HCT116 (cell line): ENCODE data around the gene PTPRC. TPM values are rescaled to one million over a fixed set of nuclear protein-coding genes. Genes with fewer than 3 reads are reported as not detected.

Experiments used
- ATAC-seq: fragments of 200-7000 bp; cut with Tn5 transposase; 2 replicates; pipeline ENCODE4 v1.9.1; 2020; ENCODE audit warnings: mild to moderate bottlenecking, moderate library complexity
- BruUV-seq: library from RNA; stranded (reverse); fragments of 400-500 nt; replicated peaks from 2 replicates; lab custom pipeline; 2021; lab: Mats Ljungman, UMichigan
- CTCF ChIA-PET: fragments of 300-600 bp; sonication (Branson Sonifier 250); formaldehyde crosslinking; loops from one replicate; lab custom pipeline; 2021; ENCODE audit warnings: antibody characterized with exemption; lab: Charles Lee
- POLR2A ChIA-PET: fragments of 300-600, 350-600 bp; sonication (Branson Sonifier 250); formaldehyde crosslinking; loops from one replicate; lab custom pipeline; 2021; ENCODE audit warnings: antibody characterized with exemption; lab: Charles Lee
- RAD21 ChIA-PET, 2 experiments: fragments of 300-600 bp; sonication (Branson Sonifier 250); formaldehyde crosslinking; loops; one replicate each; lab custom pipeline; 2023; ENCODE audit warnings: low total read pairs in 2 of 2; ENCODE audit not compliant: uncharacterized antibody in 2 of 2, unreplicated experiment in 2 of 2, low non-redundant PET in 1 of 2; lab: Charles Lee
- DNase-seq: peaks from one replicate; pipeline ENCODE4 v3.0.0-alpha.2; 2010; ENCODE audit warnings: low read depth, low spot score
- H2AFZ ChIP-seq: fragments of 200-600 bp; shearing (Covaris generic), sonication (generic); 2 replicates; pipeline ENCODE4 v1.6.1; 2017; ENCODE audit warnings: low read depth, mixed run types, mixed read lengths, antibody characterized with exemption, low read length; ENCODE audit not compliant: poor library complexity, severe bottlenecking
- H3K27ac ChIP-seq: 2 replicates; pipeline ENCODE4 v1.5.1; 2012; ENCODE audit warnings: low read depth, low read length
- H3K27me3 ChIP-seq: fragments of 200-600 bp; sonication (generic); 2 replicates; pipeline ENCODE4 v1.6.1; 2016; ENCODE audit warnings: mixed run types, low read length, mixed read lengths; ENCODE audit not compliant: insufficient read depth
- H3K36me3 ChIP-seq, 2 experiments: fragments of 200-500 bp in 1 of 2; fragments of 200-600 bp in 1 of 2; sonication (Bioruptor generic) in 1 of 2; sonication (generic) in 1 of 2; 2 replicates each; pipeline versions ENCODE4 v1.5.1 to v1.6.1; 2014 to 2016; ENCODE audit warnings: low read length in 2 of 2, inconsistent platforms in 1 of 2, mixed read lengths in 1 of 2, mixed run types in 1 of 2; ENCODE audit not compliant: insufficient read depth in 2 of 2, control insufficient read depth in 1 of 2
- H3K4me1 ChIP-seq, 2 experiments: fragments of 200-600 bp in 1 of 2; sonication (generic) in 1 of 2; 2 replicates each; pipeline versions ENCODE4 v1.5.1 to v1.6.1; 2012 to 2017; ENCODE audit warnings: low read length in 2 of 2, inconsistent platforms in 1 of 2, mild to moderate bottlenecking in 1 of 2, mixed read lengths in 1 of 2, mixed run types in 1 of 2, moderate library complexity in 1 of 2; ENCODE audit not compliant: insufficient read depth in 2 of 2, control insufficient read depth in 1 of 2
- H3K4me2 ChIP-seq: fragments of 200-600 bp; sonication (generic); 2 replicates; pipeline ENCODE4 v1.6.1; 2017; ENCODE audit warnings: mixed run types, low read length, mixed read lengths
- H3K4me3 ChIP-seq, 2 experiments: fragments of 200-600 bp in 1 of 2; sonication (generic) in 1 of 2; replicated peaks in 1 of 2; 2 replicates each; pipeline ENCODE4 v1.5.1; 2011 to 2016; ENCODE audit warnings: low read length in 2 of 2, control low read depth in 1 of 2, low read depth in 1 of 2, mild to moderate bottlenecking in 1 of 2, mixed read lengths in 1 of 2, mixed run types in 1 of 2
- H3K79me2 ChIP-seq: fragments of 200-600 bp; sonication (generic); 2 replicates; pipeline ENCODE4 v1.6.1; 2017; ENCODE audit warnings: mild to moderate bottlenecking, mixed run types, low read length, moderate library complexity, mixed read lengths; ENCODE audit not compliant: insufficient read depth
- H3K9ac ChIP-seq: fragments of 200-600 bp; sonication (generic); 2 replicates; pipeline ENCODE4 v1.6.1; 2016; ENCODE audit warnings: low read length, mixed read lengths
- H3K9me2 ChIP-seq: fragments of 200-600 bp; sonication (generic), shearing (Covaris generic); 2 replicates; pipeline ENCODE4 v1.6.1; 2017; ENCODE audit warnings: mixed run types, mild to moderate bottlenecking, moderate library complexity; ENCODE audit not compliant: insufficient read depth
- H3K9me3 ChIP-seq, 2 experiments: fragments of 200-500 bp in 1 of 2; fragments of 200-600 bp in 1 of 2; sonication (Bioruptor generic) in 1 of 2; sonication (generic) in 1 of 2; 2 replicates each; pipeline ENCODE4 v1.6.1; 2014 to 2017; ENCODE audit warnings: low read length in 2 of 2, mixed read lengths in 2 of 2, inconsistent platforms in 1 of 2, low read depth in 1 of 2, mild to moderate bottlenecking in 1 of 2, mixed run types in 1 of 2, moderate library complexity in 1 of 2; ENCODE audit not compliant: control insufficient read depth in 1 of 2, insufficient read depth in 1 of 2
- H4K20me1 ChIP-seq: fragments of 200-600 bp; sonication (generic), shearing (Covaris generic); 2 replicates; pipeline ENCODE4 v1.6.1; 2017; ENCODE audit warnings: mixed run types, mild to moderate bottlenecking, moderate library complexity; ENCODE audit not compliant: insufficient read depth
- CEBPB ChIP-seq: IDR thresholded peaks from 2 replicates; pipeline ENCODE4 v1.6.1; 2012; ENCODE audit warnings: low read depth
- CTCF ChIP-seq, 3 experiments: fragments of 200-600 bp in 1 of 3; sonication (generic) in 1 of 3; IDR thresholded peaks in 2 of 3; conservative IDR thresholded peaks in 1 of 3; 2 replicates each; pipeline ENCODE4 v1.5.1; 2012 to 2017; ENCODE audit warnings: low read depth in 2 of 3, low read length in 2 of 3, antibody characterized with exemption in 1 of 3, borderline replicate concordance in 1 of 3, control low read depth in 1 of 3, mild to moderate bottlenecking in 1 of 3, mixed read lengths in 1 of 3, mixed run types in 1 of 3, moderate library complexity in 1 of 3; ENCODE audit not compliant: insufficient read depth in 1 of 3
- EGR1 ChIP-seq: IDR thresholded peaks from 2 replicates; pipeline ENCODE4 v1.6.1; 2012; ENCODE audit warnings: low read depth
- EZH2 ChIP-seq: fragments of 200-600 bp; sonication (generic); IDR thresholded peaks from 2 replicates; pipeline ENCODE4 v1.6.1; 2017; ENCODE audit warnings: antibody characterized with exemption, mixed run types
- FOSL1 ChIP-seq: IDR thresholded peaks from 2 replicates; pipeline ENCODE4 v1.6.1; 2012; ENCODE audit warnings: low read depth
- JUND ChIP-seq: IDR thresholded peaks from 2 replicates; pipeline ENCODE4 v1.6.1; 2012
- POLR2AphosphoS5 ChIP-seq: IDR thresholded peaks from 2 replicates; pipeline ENCODE4 v1.6.1; 2011; ENCODE audit warnings: mild to moderate bottlenecking, low read depth, low read length, moderate library complexity
- RAD21 ChIP-seq: IDR thresholded peaks from 2 replicates; pipeline ENCODE4 v1.6.1; 2012; ENCODE audit warnings: low read depth, mild to moderate bottlenecking
- REST ChIP-seq: IDR thresholded peaks from 2 replicates; pipeline ENCODE4 v1.6.1; 2012; ENCODE audit warnings: low read depth
- SIN3A ChIP-seq: IDR thresholded peaks from 2 replicates; pipeline ENCODE4 v1.6.1; 2012; ENCODE audit warnings: low read depth
- SP1 ChIP-seq: IDR thresholded peaks from 2 replicates; pipeline ENCODE4 v1.6.1; 2012; ENCODE audit warnings: low read depth
- TCF7L2 ChIP-seq: IDR thresholded peaks from 2 replicates; pipeline ENCODE4 v1.7.0; 2011; ENCODE audit warnings: borderline replicate concordance, inconsistent platforms; ENCODE audit not compliant: insufficient read depth, insufficient read length; ENCODE audit errors: extremely low read depth
- YY1 ChIP-seq: IDR thresholded peaks from 2 replicates; pipeline ENCODE4 v1.6.1; 2011; ENCODE audit warnings: low read length, low read depth, moderate library complexity, mild to moderate bottlenecking; ENCODE audit not compliant: insufficient replicate concordance; ENCODE audit errors: extremely low read depth
- intact Hi-C: fragments of 100-400 bp; cut with micrococcal nuclease; formaldehyde crosslinking; loops from 2 replicates; pipeline ENCODE4 v1.10.0; 2022
- total RNA-seq: library from RNA; stranded (reverse); gene quantifications from one replicate; pipeline ENCODE4 v1.2.1, GENCODE V29; 2021; ENCODE audit not compliant: unreplicated experiment
- TF ChIP-seq, protein P1 (sequence below): IDR thresholded peaks from 2 replicates; pipeline ENCODE4 v1.6.1; 2012

The PTPRC gene
- total RNA-seq, 1 experiment from 2014 or later = 1.2 TPM

GRCh38 chr1:198741744-198742143 is 102.9 kb downstream of the PTPRC start:
- Histone ChIP-seq H3K4me3 (no peak overlapping the region), H3K9me3 (no peaks in the 10 kb centered on the region), H4K20me1 (no peaks in the 10 kb centered on the region), H3K79me2 (no peaks in the 10 kb centered on the region), H2AFZ (no peak overlapping the region), H3K9me2 (no peaks in the 10 kb centered on the region), H3K27me3 (no peaks in the 10 kb centered on the region), H3K36me3 (no peaks in the 10 kb centered on the region), H3K9ac (no peak overlapping the region), H3K4me2 (no peak overlapping the region), H3K27ac (no peak overlapping the region), H3K4me1 (no peaks in the 10 kb centered on the region)
- intact Hi-C loops = no loop called here
- no peak for DNase-seq
- ChIA-PET CTCF (no interaction called here), RAD21 (no interaction called here), POLR2A (no interaction called here)
- ATAC-seq = no peak
- no TSS peak for BruUV-seq
- TF ChIP-seq EZH2 = no peak
- no peak for TF ChIP-seq TCF7L2
- TF ChIP-seq CTCF (IDR thresholded peaks at IDR 0.05 in 2 of 3, conservative IDR thresholded peaks at IDR 0.05 in 1 of 3; ENCODE audit: borderline replicate concordance in 1 of 3, insufficient read depth in 1 of 3, low read depth in 2 of 3, low read length in 2 of 3) = no peak
- TF ChIP-seq FOSL1 = no peak
- TF ChIP-seq SIN3A = no peak
- no peak for TF ChIP-seq EGR1
- no peak for TF ChIP-seq YY1
- TF ChIP-seq, protein P1, sequence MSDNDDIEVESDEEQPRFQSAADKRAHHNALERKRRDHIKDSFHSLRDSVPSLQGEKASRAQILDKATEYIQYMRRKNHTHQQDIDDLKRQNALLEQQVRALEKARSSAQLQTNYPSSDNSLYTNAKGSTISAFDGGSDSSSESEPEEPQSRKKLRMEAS = no peak
- no peak for TF ChIP-seq SP1
- TF ChIP-seq CEBPB = no peak
- no peak for TF ChIP-seq JUND
- TF ChIP-seq POLR2AphosphoS5 = no peak
- no peak for TF ChIP-seq RAD21
- no peak for TF ChIP-seq REST
